CD4-positive, alpha-beta T cell treated with Interleukin-1 beta for 1 hour (primary cell): ENCODE results near the gene EBI3.
"Not testable (repeated sequence)": the region's sequence is repeated elsewhere in the genome, so short reads cannot be mapped to it uniquely, and the experiment has no call there.

Source experiments
- DNase-seq, 2 donors: peaks; one replicate each; pipeline ENCODE4 v3.0.0-alpha.2; 2020 to 2022

EBI3 gene

DNA sequence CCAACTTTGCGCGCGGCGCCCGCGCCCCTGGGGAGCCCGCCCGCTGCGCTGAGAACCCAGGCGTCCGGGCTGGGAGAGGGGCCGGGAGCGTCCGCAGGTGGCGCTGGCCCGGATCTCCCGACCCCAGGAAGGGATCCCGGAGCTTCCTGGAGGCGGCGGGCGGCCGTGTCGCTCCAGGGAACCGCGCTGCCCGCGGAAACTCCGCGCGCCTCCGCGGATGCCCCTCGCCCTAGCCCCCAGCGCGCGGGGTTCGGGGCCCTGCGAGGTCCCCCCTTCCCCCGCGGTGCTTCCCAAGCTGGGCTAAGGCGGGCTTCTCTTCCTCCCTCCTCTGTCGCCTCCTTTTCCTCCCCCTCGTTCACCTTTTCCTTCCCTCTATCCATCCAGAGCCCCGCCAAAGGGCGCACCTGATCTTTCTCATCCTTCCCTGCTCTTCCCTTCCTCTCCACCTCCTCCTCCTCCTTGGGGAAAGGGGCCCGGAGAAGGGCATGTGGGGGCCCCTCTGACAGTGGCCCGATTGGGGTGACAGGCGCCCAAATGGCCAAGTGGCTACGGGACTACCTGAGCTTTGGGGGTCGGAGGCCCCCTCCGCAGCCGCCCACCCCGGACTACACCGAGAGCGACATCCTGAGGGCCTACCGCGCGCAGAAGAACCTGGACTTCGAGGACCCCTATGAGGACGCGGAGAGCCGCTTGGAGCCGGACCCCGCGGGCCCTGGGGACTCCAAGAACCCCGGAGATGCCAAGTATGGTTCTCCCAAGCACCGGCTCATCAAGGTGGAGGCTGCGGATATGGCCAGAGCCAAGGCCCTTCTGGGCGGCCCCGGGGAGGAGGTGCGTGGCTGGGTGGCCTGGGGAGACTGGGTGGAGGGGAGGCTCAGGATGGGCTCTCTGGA is 50.5 kb downstream of the EBI3 start:
- no peak for DNase-seq

GRCh38 chr19:4284176-4284958 is 55.0 kb downstream of the EBI3 start:
- no peak for DNase-seq

DNA sequence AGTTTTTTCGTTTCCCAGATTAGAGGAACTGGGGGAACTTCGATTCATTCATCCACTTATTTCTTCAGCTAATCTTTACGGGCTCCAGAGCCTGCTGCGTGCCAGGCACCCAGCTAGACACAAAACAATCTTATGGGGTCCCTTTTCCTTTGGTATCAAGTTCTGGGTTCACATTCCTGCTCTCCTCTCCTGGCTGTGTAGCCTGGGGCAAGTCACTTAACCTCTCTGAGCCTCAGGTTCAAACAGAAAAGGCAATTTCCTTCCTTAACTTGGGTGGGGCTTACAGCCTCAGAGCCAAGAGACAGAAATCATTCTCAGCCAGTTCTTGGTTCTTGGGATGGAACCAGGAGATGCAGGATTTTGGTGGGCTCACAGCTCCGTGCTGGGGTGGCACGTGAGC is 55.7 kb downstream of the EBI3 start:
- no peak for DNase-seq

DNA sequence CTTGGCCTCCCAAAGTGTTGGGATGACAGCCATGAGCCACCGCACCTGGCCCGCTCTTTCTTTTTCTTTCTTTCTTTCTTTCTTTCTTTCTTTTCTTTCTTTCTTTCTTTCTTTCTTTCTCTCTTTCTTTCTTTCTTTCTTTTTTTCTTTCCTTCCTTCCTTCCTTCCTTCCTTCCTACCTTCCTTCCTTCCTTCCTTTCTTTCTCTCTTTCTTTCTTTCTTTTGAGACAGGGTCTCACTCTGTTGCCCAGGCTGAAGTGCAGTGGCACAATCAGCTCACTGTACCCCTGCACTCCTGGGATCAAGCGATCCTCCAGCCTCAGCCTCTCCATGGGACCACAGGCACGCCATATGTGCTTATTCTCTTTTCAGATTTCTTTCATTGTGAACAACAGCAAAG is 56.8 kb downstream of the EBI3 start:
- not testable (repeated sequence) for DNase-seq
